HepG2 (cell line): Measurements from ENCODE around the gene COX4I2. TPM values are rescaled to one million over a fixed set of nuclear protein-coding genes. Genes with fewer than 3 reads are reported as not detected.
A peak's percentile ranks its signal among the peaks of the same experiment; 100 is the strongest.

Source experiments
- ATF7-NPFF ChIP-seq: sonication (generic); formaldehyde crosslinking; IDR thresholded peaks from 2 replicates; pipeline ENCODE4 v1.8.1; 2023; ENCODE audit warnings: mild to moderate bottlenecking, low read depth, missing genetic modification reagents, moderate library complexity
- ELK4 ChIP-seq: sonication (generic); formaldehyde crosslinking; IDR thresholded peaks from 2 replicates; pipeline ENCODE4 v1.9.0; 2021; ENCODE audit warnings: missing genetic modification reagents, borderline replicate concordance
- KAT8 ChIP-seq: IDR thresholded peaks from 2 replicates; pipeline ENCODE4 v1.6.1; 2016; ENCODE audit warnings: missing genetic modification reagents, missing compliant biosample characterization
- MXD4 ChIP-seq: IDR thresholded peaks from 2 replicates; pipeline ENCODE4 v1.6.1; 2016; ENCODE audit warnings: mild to moderate bottlenecking, missing biosample characterization, missing genetic modification reagents
- NR2F2 ChIP-seq: IDR thresholded peaks from 2 replicates; pipeline ENCODE4 v1.6.1; 2012; ENCODE audit warnings: low read depth, inconsistent platforms, borderline replicate concordance
- PTBP1 ChIP-seq: fragments of 200-400 bp; formaldehyde crosslinking; IDR thresholded peaks from 2 replicates; pipeline ENCODE4 v1.6.1; 2018; ENCODE audit warnings: low read length, low read depth; ENCODE audit not compliant: poor library complexity, severe bottlenecking
- TBL1XR1 ChIP-seq: fragments of 150-350 bp; IDR thresholded peaks from 2 replicates; pipeline ENCODE4 v1.6.1; 2014; ENCODE audit warnings: borderline replicate concordance, low read length; ENCODE audit not compliant: partially characterized antibody
- THAP7 ChIP-seq: sonication (generic); formaldehyde crosslinking; IDR thresholded peaks from 2 replicates; pipeline ENCODE4 v1.8.1; 2023; ENCODE audit warnings: mild to moderate bottlenecking, missing genetic modification reagents
- ZMAT3 ChIP-seq: sonication (generic); formaldehyde crosslinking; conservative IDR thresholded peaks from 2 replicates; pipeline ENCODE4 v1.7.0; 2021; ENCODE audit warnings: missing genetic modification reagents
- ZNF207 ChIP-seq: fragments of 450-650 bp; IDR thresholded peaks from 2 replicates; pipeline ENCODE4 v1.6.1; 2016; ENCODE audit warnings: antibody characterized with exemption, borderline replicate concordance
- ZNF318 ChIP-seq: sonication (generic); formaldehyde crosslinking; IDR thresholded peaks from 2 replicates; pipeline ENCODE4 v1.4.0; 2020; ENCODE audit warnings: mild to moderate bottlenecking, missing genetic modification reagents
- ZNF816 ChIP-seq: sonication (generic); formaldehyde crosslinking; IDR thresholded peaks from 2 replicates; pipeline ENCODE4 v1.8.0; 2022; ENCODE audit warnings: missing genetic modification reagents, mild to moderate bottlenecking, borderline replicate concordance
- polyA plus RNA-seq, 8 experiments: library from polyadenylated mRNA; depleted of rRNA in 3 of 8; stranded (reverse) in 7 of 8; unstranded in 1 of 8; fragments of >200 nt; fragmentation: Illumina TruSeq in 4 of 8; extraction: Trizol in 4 of 8; gene quantifications; 2 replicates each; pipeline versions ENCODE4 v1.2.1 to v1.2.3, GENCODE V29; 2011 to 2016; ENCODE audit warnings: low read depth in 4 of 8, missing spikeins in 1 of 8, mixed read lengths in 1 of 8; ENCODE audit not compliant: insufficient read depth in 1 of 8
- total RNA-seq, 5 experiments: library from RNA; depleted of rRNA; stranded (reverse); fragments of >200 nt; fragmentation: Illumina TruSeq; extraction: Trizol; gene quantifications; 2 replicates each; pipeline ENCODE4 v1.2.3, GENCODE V29; 2016; ENCODE audit warnings: low read depth in 1 of 5
- TF ChIP-seq, protein P1 (sequence below): sonication (generic); formaldehyde crosslinking; IDR thresholded peaks from 2 replicates; pipeline ENCODE4 v1.4.0; 2020; ENCODE audit warnings: missing genetic modification reagents, borderline replicate concordance

Gene COX4I2
- total and polyA plus RNA-seq, 2 of the 13 experiments (the other 11 are each of a cell fraction or from before 2014, with no cell fraction given) = 1.1 TPM; not detected in 1

DNA sequence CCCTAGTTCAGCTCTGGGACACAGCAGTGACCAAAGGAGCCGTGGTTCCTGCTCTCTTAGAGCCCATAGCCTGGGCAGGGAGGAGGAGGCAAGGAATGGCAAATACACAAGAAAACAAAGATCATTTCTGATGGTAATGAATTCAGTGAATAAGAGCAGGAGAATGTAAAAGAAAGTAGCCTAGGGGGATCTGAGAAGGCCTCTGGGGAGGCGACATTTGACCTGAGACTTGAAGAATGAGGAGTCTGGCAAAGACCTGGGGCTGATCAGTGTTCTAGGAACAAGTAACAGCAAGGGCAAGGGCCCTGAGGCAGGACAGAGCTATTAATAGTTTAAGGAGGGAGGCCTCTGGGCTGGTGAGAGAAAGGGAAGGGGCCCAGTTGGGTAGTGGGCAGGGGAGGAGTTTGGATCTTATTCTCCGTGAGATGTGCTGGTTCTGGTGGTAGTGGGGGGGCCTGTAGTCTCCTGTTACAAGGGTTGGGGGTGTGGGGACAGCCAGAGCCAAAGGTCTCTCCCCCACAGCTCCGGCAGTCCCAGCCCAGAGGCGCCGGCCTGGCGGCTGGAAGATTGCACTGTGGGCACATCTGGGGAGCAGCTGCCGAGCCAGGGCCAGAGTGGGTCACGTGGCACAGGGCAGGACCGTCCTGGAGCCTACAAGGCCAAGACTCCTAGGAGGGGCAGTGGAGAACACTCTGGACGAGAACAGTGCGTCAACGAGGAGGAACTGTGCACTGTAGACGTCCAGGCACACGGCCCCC lies 41.9 kb upstream of the COX4I2 start (continued):
- no peak for TF ChIP-seq KAT8 (CRISPR knock-in tag)
- peak; percentile 56; the same call in 1 of the 2 replicates for TF ChIP-seq MXD4 (CRISPR knock-in tag)
- no peak for TF ChIP-seq ATF7-NPFF (CRISPR knock-in tag)
- TF ChIP-seq ZMAT3 (CRISPR knock-in tag) = no peak
- no peak for TF ChIP-seq ELK4 (CRISPR knock-in tag)
- 0 out of 2 replicates have a peak, but pooled peaks have one; percentile 58 for TF ChIP-seq THAP7 (CRISPR knock-in tag)
- no peak for TF ChIP-seq ZNF816
- TF ChIP-seq ZNF318 = no peak
- no peak for TF ChIP-seq TBL1XR1
- TF ChIP-seq, protein P1, sequence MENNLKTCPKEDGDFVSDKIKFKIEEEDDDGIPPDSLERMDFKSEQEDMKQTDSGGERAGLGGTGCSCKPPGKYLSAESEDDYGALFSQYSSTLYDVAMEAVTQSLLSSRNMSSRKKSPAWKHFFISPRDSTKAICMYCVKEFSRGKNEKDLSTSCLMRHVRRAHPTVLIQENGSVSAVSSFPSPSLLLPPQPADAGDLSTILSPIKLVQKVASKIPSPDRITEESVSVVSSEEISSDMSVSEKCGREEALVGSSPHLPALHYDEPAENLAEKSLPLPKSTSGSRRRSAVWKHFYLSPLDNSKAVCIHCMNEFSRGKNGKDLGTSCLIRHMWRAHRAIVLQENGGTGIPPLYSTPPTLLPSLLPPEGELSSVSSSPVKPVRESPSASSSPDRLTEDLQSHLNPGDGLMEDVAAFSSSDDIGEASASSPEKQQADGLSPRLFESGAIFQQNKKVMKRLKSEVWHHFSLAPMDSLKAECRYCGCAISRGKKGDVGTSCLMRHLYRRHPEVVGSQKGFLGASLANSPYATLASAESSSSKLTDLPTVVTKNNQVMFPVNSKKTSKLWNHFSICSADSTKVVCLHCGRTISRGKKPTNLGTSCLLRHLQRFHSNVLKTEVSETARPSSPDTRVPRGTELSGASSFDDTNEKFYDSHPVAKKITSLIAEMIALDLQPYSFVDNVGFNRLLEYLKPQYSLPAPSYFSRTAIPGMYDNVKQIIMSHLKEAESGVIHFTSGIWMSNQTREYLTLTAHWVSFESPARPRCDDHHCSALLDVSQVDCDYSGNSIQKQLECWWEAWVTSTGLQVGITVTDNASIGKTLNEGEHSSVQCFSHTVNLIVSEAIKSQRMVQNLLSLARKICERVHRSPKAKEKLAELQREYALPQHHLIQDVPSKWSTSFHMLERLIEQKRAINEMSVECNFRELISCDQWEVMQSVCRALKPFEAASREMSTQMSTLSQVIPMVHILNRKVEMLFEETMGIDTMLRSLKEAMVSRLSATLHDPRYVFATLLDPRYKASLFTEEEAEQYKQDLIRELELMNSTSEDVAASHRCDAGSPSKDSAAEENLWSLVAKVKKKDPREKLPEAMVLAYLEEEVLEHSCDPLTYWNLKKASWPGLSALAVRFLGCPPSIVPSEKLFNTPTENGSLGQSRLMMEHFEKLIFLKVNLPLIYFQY (CRISPR knock-in tag) = peak; percentile 87; the same call in 1 of the 2 replicates
- no peak for TF ChIP-seq ZNF207
- no peak; the same call in 1 of the 2 replicates for TF ChIP-seq NR2F2
- peak; percentile 79 for TF ChIP-seq PTBP1
